ENCODE data around the gene PLLP.

The PLLP gene

DNA sequence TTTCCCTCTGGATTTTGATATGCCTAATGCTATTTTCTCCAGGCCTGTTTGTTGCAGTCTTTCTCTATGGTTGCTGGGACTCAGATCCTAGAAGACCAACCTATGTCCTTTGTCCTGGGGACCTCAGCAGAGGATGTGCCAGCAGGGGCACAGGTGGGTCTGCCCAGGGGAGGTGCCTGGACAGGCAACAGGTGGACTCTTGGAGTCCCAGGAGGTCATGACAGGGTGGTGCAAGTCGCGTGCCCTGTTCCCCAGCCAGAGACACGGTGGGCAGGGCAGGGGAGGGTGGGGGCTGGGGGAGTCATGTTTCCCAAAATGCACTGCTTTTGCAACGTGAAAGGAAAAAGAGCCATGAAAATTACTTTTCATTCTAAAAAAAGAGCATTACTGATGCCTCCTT, 26.3 kb upstream of the PLLP start:
- Histone ChIP-seq H3K4me3 (ENCODE audit: low read length, poor library complexity, severe bottlenecking) (no peak overlapping the region), H2AFZ (ENCODE audit: low read length) (no peak overlapping the region), H3K79me2 (ENCODE audit: insufficient read depth, low read length) (no peaks in the 10 kb centered on the region), H3F3A (ENCODE audit: low read depth) (no peaks in the 10 kb centered on the region), H3K36me3 (ENCODE audit: insufficient read depth, low read length) (no peaks in the 10 kb centered on the region), H3K4me1 (ENCODE audit: insufficient read depth, low read length, poor library complexity, severe bottlenecking) (no peaks in the 10 kb centered on the region), H4K20me1 (ENCODE audit: insufficient read depth, low read length, poor library complexity, severe bottlenecking) (no peaks in the 10 kb centered on the region), H3K9me2 (replicated peaks; ENCODE audit: low read depth, low read length) (no peaks in the 10 kb centered on the region), H3K27me3 (ENCODE audit: insufficient read depth, low read length, poor library complexity, severe bottlenecking) (no peaks in the 10 kb centered on the region), H3K9me3 (ENCODE audit: insufficient read depth, low read depth, low read length) (no peaks in the 10 kb centered on the region), H3K4me2 (ENCODE audit: low read depth, low read length, poor library complexity, severe bottlenecking) (no peak overlapping the region), H3K9ac (ENCODE audit: low read depth, low read length, poor library complexity, severe bottlenecking) (no peak overlapping the region)
- no peak for TF ChIP-seq CTCF (conservative IDR thresholded peaks at IDR 0.05; ENCODE audit: low read length)
- no peak for TF ChIP-seq EZH2phosphoT487 (IDR thresholded peaks at IDR 0.05; ENCODE audit: borderline replicate concordance)

DNA sequence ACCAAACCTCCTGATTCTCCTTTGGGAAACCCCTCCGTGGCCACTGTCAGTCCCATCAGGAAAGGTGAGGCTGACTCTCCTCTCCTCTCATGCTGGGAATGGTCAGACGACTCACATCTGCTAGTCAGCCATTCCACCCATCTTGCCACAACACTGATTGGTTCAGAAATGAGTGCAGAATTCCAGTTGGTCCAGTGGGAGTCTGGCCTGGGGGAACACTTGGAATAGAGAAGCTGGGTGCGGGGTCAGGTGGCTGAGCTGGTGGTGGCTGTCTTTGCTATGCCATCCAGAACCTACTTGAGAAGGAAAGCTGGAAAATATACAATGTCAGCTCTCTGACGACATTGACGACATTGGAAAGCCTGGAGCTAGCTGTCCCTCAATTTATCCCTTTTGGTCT, 23.6 kb upstream of the PLLP start:
- no peaks in the 10 kb centered on the region for H3F3A ChIP-seq (ENCODE audit: low read depth)
- no peaks in the 10 kb centered on the region for H3K9me3 ChIP-seq (ENCODE audit: insufficient read depth, low read depth, low read length)
- no peak overlapping the region for H2AFZ ChIP-seq (ENCODE audit: low read length)
- H3K36me3 ChIP-seq (ENCODE audit: insufficient read depth, low read length), result no peaks in the 10 kb centered on the region
- no peaks in the 10 kb centered on the region for H3K9me2 ChIP-seq (replicated peaks; ENCODE audit: low read depth, low read length)
- no peaks in the 10 kb centered on the region for H4K20me1 ChIP-seq (ENCODE audit: insufficient read depth, low read length, poor library complexity, severe bottlenecking)
- no peaks in the 10 kb centered on the region for H3K79me2 ChIP-seq (ENCODE audit: insufficient read depth, low read length)
- no peak overlapping the region for H3K4me2 ChIP-seq (ENCODE audit: low read depth, low read length, poor library complexity, severe bottlenecking)
- TF ChIP-seq EZH2phosphoT487 (IDR thresholded peaks at IDR 0.05; ENCODE audit: borderline replicate concordance), result no peak
- no peak for TF ChIP-seq CTCF (conservative IDR thresholded peaks at IDR 0.05; ENCODE audit: low read length)
- no peak overlapping the region for H3K4me3 ChIP-seq (ENCODE audit: low read length, poor library complexity, severe bottlenecking)
- no peaks in the 10 kb centered on the region for H3K27me3 ChIP-seq (ENCODE audit: insufficient read depth, low read length, poor library complexity, severe bottlenecking)
- H3K9ac ChIP-seq (ENCODE audit: low read depth, low read length, poor library complexity, severe bottlenecking), result no peak overlapping the region
- H3K4me1 ChIP-seq (ENCODE audit: insufficient read depth, low read length, poor library complexity, severe bottlenecking), result no peaks in the 10 kb centered on the region

DNA sequence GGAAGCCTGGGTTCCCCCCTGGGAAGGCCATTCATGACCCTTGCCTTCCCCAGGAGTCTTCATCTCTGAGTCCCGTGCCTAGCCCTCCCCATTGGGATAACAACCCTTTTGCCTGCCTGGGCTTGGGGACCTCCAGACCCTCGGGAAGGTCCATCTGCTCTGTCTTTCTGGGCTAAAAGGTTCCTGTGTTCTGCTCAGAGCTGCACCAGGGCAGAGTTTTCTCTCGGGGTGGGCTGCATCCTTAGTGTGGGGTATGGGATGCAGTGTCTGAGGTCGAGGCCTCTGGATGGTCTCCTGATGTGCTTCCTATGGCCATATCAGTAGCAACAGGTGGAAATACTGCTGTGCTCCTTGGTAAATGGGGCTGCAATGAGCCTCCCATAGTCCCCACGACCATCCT, 22.9 kb upstream of the PLLP start:
- H3K79me2 ChIP-seq (ENCODE audit: insufficient read depth, low read length), result no peaks in the 10 kb centered on the region
- H3K9me3 ChIP-seq (ENCODE audit: insufficient read depth, low read depth, low read length), result no peaks in the 10 kb centered on the region
- no peaks in the 10 kb centered on the region for H4K20me1 ChIP-seq (ENCODE audit: insufficient read depth, low read length, poor library complexity, severe bottlenecking)
- no peaks in the 10 kb centered on the region for H3F3A ChIP-seq (ENCODE audit: low read depth)
- TF ChIP-seq EZH2phosphoT487 (IDR thresholded peaks at IDR 0.05; ENCODE audit: borderline replicate concordance) (no peak), CTCF (conservative IDR thresholded peaks at IDR 0.05; ENCODE audit: low read length) (no peak)
- no peaks in the 10 kb centered on the region for H3K4me1 ChIP-seq (ENCODE audit: insufficient read depth, low read length, poor library complexity, severe bottlenecking)
- H3K9ac ChIP-seq (ENCODE audit: low read depth, low read length, poor library complexity, severe bottlenecking), result no peak overlapping the region
- H3K36me3 ChIP-seq (ENCODE audit: insufficient read depth, low read length), result no peaks in the 10 kb centered on the region
- no peak overlapping the region for H3K4me3 ChIP-seq (ENCODE audit: low read length, poor library complexity, severe bottlenecking)
- H3K4me2 ChIP-seq (ENCODE audit: low read depth, low read length, poor library complexity, severe bottlenecking), result no peak overlapping the region
- H3K9me2 ChIP-seq (replicated peaks; ENCODE audit: low read depth, low read length), result no peaks in the 10 kb centered on the region
- no peaks in the 10 kb centered on the region for H3K27me3 ChIP-seq (ENCODE audit: insufficient read depth, low read length, poor library complexity, severe bottlenecking)
- H2AFZ ChIP-seq (ENCODE audit: low read length), result no peak overlapping the region
